HG03460 (cell line): ENCODE measurements around the gene SLCO2A1.
A peak's percentile ranks its signal among the peaks of the same experiment; 100 is the strongest.

Experiments used
- ATAC-seq: cut with Tn5 transposase; IDR thresholded peaks from one replicate; pipeline ENCODE4 v1.9.1; 2021; ENCODE audit not compliant: unreplicated experiment

SLCO2A1 gene

GRCh38 chr3:133935843-133936769 is 93.6 kb downstream of the SLCO2A1 start:
- ATAC-seq: no peak

GRCh38 chr3:133934996-133935842 is 94.5 kb downstream of the SLCO2A1 start:
- ATAC-seq: no peak

GRCh38 chr3:133934073-133934970 is 95.4 kb downstream of the SLCO2A1 start:
- ATAC-seq: no peak

DNA sequence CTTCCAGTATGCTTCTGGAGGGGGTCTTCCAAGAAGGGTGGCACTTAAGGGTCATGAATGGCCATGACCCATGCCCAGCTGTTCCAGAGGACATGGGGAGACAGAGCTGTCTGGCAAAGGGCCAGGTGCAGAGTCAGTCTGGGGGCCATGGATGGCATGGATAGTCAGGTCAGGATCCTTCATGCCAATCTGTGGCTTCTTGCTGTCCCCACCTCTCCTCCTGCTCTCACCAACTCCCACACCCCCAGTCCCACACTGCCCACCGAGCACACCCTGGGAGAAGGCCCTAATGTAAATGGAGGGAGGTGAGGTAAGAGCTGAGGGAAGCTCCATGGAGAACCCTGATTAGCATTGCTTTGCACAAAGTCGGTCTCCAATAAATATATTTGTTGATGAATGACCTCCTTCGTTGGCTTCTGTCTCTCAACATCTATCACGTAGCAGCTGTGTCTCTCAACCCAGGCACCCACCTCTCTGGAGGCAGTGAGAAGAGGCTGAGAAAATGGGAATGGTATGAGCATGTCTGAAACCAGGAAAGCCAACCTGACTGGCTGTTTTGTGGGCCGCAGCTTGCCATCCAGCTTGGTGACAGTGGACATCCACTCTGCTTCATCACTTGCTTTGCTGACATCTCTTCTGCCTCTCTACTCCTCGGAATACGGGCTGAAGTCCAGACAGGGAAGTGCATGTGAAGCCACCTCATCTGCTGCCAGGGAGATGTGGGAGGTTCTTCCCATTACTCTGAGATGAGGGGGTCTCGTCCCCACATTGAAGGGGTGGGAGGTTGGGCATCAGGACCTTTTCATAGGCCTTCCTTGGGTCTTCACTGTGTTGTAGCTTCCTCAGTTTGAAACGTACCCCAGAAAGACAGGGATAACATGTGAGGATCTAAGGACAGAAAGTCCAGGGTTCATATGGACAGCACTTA is 96.4 kb downstream of the SLCO2A1 start:
- ATAC-seq: no peak

DNA sequence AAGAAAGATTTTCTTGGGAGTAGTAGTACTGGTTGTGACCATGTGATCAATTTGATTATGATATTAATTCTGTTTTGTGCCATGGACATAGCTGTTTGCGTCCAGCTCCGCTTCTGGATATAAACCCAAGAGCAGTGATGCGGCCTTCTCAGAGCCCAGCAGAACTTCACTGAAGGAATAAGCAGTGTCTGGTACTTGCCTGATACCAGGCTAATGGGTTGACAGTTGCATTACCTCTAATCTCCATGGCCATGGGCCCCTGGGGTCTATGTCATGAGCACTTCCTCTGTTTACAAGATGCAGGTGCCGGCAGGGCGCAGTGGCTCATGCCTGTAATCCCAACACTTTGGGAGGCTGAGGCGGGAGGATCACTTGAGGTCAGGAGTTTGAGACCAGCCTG is 97.7 kb downstream of the SLCO2A1 start:
- no peak for ATAC-seq

GRCh38 chr3:133931084-133931483 is 98.6 kb downstream of the SLCO2A1 start:
- ATAC-seq: no peak

DNA sequence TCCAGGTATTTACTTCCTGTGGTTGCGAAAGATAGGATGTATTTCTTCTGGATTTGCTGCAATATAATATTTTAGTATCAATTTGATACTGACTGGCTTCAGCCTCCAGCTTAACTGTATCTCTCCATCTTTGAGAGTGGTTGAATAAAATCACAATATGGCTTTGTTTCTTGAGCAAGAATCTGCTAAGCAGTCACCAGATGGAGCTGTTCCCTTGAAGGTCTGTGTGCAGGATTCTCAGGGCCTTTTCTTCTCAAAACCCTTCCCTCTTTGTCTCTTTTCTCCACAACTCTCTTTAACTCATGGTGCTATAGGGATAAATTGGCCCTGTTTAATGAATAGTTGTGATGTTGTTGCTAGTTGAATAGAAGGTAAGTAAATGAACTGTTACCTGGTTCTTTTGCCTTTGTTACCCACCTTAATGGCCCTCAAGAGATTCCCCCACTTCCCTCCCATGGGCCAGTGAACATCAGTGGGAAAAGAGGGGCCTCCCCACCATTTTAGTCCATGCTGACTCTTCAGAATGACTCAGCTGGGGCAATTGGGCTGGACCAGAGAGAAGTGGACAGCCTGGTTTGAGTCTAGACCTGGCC is 99.3 kb downstream of the SLCO2A1 start:
- ATAC-seq: no peak

- no peak for ATAC-seq
Measured at GRCh38 chr3:133928903-133929607, 100.7 kb downstream of the SLCO2A1 start.

DNA sequence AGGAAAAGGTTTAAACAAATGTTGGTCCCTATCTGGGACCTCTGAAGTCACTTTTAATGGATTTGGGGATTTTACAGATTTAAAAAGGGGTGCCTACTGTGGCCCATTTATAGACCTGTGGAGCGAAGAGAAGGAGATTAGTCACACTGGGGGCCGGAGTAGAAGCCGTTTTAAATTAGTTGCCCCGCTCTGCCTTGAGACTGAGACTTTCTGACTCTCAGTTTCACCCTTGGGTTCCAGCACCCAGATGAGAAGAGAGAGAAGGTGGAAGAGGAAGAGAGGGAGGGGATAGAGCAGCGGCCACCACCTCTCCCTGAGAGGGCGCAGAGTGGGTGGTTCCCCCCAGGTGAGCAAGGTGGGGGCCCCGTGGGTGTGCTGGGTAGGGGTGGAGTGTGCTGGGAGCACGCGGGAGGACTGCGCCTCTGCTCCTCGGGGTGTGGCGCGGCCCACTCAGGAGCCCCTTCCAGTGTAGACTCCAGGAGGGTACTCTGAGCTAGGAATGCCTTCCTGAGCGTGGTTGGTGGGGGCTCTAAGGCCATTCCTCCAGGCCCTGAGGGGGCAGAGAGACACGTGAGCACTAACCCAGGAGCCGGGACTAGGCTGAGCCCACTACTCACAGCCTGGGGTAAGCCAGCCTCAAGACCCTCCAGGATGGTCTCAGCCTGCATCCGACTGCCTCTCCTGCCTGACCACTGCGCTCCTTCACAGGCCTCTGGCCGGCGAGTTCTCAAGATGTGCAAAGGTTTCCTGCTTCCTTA is 101.4 kb downstream of the SLCO2A1 start:
- no peak for ATAC-seq

- peak; percentile 55 for ATAC-seq
Measured at GRCh38 chr3:133927540-133928066, 102.1 kb downstream of the SLCO2A1 start.

DNA sequence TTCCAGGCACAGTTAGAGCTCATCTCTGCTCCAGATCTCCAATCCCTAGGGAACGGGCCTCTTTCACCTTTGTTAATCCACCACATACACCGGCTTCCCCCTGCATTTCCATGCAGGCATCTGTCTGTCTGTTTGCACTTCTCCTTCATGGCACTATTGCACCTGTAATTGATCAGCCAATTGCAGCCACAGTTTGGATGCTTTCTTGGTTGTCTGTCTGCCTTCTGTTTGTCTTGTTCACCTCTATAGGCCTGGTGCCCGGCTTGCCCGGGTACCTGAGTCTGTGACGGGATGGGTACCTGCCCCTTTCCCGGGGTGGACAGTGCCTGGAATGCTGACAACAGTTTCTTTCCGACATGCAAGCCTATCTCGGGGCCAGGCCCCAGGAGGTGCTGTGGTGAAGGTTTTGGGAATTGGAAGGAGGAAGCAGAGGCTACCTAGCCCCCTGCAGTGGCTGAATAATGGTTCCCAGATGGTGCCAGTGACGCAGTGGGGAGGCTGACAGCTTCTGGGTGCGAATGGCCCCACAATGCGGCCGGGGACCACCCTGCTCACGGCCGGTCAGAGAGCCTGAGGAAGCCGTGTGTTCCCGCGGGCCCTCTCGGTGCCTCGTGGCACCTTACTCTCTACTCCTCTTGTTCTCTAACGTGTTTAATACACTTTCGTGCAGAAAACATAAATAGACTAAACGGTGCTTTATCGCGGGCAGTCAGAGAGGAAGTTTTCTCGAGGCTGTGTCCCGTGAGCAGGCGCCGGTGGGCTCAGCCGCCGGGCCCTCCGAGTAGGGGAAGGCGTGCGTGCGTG is 102.8 kb downstream of the SLCO2A1 start:
- no peak for ATAC-seq

- ATAC-seq: no peak
Measured at GRCh38 chr3:133925960-133926735, 103.6 kb downstream of the SLCO2A1 start.

GRCh38 chr3:133924041-133924440 is 105.7 kb downstream of the SLCO2A1 start:
- ATAC-seq: no peak

DNA sequence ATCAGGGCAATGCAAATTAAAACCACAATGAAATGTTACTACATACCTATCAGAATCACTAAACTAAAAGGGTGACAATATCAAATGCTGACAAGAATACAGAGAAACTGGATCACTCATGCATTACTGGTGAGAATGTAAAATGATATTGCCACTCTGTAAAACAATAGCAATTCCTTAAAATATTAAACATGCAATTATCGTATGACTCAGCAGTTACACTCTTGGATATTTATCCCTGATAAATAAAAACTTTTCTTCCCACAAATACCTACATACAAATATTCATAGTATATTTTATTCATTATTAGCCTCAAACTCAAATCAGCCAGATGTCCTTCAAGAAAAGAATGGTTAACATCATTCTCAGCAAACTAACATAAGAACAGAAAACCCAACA is 108.1 kb downstream of the SLCO2A1 start:
- no peak for ATAC-seq

DNA sequence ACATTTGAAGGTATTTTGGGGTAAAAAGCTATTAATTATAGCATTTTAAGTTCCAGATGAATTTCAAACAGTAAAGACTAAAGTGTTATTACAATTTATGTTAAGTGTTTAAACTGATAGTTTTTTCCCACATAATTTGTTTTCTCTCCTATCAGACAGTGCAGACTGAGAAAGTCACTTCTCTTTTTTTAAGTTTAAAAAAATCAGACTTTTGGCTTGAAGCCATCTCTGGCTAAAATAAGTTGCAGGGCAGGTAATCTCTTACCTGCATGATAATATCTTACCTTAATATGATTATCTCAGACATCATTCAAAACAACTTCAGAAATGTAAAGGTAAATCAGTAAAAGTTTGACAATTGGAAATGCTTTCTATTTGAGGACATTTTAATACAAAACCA is 112.6 kb downstream of the SLCO2A1 start:
- ATAC-seq: no peak
